ENCODE data around the gene LCN9.

- TF ChIP-seq CTCF (IDR thresholded peaks at IDR 0.05; ENCODE audit: insufficient read depth, low read length) (no peak), POLR2AphosphoS5 (IDR thresholded peaks at IDR 0.05; ENCODE audit: low read depth) (no peak), SPI1 (IDR thresholded peaks at IDR 0.05; ENCODE audit: borderline replicate concordance, low read depth) (no peak), GABPA (IDR thresholded peaks at IDR 0.05; ENCODE audit: low read depth) (no peak)
- TF ChIP-seq, protein P1, sequence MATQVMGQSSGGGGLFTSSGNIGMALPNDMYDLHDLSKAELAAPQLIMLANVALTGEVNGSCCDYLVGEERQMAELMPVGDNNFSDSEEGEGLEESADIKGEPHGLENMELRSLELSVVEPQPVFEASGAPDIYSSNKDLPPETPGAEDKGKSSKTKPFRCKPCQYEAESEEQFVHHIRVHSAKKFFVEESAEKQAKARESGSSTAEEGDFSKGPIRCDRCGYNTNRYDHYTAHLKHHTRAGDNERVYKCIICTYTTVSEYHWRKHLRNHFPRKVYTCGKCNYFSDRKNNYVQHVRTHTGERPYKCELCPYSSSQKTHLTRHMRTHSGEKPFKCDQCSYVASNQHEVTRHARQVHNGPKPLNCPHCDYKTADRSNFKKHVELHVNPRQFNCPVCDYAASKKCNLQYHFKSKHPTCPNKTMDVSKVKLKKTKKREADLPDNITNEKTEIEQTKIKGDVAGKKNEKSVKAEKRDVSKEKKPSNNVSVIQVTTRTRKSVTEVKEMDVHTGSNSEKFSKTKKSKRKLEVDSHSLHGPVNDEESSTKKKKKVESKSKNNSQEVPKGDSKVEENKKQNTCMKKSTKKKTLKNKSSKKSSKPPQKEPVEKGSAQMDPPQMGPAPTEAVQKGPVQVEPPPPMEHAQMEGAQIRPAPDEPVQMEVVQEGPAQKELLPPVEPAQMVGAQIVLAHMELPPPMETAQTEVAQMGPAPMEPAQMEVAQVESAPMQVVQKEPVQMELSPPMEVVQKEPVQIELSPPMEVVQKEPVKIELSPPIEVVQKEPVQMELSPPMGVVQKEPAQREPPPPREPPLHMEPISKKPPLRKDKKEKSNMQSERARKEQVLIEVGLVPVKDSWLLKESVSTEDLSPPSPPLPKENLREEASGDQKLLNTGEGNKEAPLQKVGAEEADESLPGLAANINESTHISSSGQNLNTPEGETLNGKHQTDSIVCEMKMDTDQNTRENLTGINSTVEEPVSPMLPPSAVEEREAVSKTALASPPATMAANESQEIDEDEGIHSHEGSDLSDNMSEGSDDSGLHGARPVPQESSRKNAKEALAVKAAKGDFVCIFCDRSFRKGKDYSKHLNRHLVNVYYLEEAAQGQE (IDR thresholded peaks at IDR 0.05; ENCODE audit: insufficient replicate concordance, low read depth): peak; percentile 9
Observed at GRCh38 chr9:135716045-135716444, 52.9 kb downstream of the LCN9 start.

All from HL-60 (cell line).